HUDEP-2 (cell line): ENCODE measurements around the gene MAP2K5.

Source experiments
- DNase-seq, 76 experiments: peaks; one replicate each; lab custom pipeline; 2025; ENCODE audit not compliant: unreplicated experiment in 76 of 76; lab: John Stamatoyannopoulos, UW

Gene MAP2K5

DNA sequence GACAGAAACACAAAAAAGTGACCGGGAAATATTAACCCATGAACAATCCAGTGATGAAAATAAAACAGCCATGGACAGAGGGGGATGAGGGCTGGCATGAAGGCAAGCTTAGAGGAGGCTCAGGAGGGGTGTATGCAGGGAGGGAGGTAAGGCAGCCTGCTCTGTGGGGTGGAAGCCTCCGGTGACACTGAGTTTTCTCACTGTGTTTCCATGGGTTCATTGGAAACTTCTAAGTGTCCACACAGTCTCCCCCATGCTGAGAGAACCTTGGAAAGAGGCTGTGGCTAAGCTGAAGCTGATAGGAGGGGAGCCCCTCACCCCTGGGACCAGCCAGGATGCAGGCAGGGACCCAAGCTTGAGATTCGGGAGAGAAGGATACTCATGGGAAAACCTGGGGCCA is 276.0 kb downstream of the MAP2K5 start:
- no peak for DNase-seq

DNA sequence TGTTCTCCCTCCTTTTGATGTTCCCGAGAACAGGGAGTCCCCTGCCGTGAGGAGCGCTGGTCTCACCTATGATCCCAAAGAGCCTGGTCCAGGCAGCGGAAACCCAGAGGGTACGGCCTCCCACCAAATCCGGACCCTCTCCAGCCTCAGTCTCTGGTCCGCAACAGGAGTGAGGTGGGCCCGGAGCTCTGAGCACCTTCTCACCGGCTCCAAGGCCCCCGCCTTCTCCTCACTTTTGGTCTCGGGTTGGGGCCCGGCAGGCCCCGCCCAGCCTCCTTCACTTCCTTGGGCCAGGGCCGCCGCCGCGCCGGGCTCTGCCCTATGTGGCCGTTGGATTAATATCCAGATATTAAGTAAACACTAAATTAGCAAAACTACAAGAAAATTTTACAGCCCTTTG is 277.1 kb downstream of the MAP2K5 start:
- no peak for DNase-seq

GRCh38 chr15:67820122-67820991 is 277.9 kb downstream of the MAP2K5 start:
- DNase-seq, result no peak

DNA sequence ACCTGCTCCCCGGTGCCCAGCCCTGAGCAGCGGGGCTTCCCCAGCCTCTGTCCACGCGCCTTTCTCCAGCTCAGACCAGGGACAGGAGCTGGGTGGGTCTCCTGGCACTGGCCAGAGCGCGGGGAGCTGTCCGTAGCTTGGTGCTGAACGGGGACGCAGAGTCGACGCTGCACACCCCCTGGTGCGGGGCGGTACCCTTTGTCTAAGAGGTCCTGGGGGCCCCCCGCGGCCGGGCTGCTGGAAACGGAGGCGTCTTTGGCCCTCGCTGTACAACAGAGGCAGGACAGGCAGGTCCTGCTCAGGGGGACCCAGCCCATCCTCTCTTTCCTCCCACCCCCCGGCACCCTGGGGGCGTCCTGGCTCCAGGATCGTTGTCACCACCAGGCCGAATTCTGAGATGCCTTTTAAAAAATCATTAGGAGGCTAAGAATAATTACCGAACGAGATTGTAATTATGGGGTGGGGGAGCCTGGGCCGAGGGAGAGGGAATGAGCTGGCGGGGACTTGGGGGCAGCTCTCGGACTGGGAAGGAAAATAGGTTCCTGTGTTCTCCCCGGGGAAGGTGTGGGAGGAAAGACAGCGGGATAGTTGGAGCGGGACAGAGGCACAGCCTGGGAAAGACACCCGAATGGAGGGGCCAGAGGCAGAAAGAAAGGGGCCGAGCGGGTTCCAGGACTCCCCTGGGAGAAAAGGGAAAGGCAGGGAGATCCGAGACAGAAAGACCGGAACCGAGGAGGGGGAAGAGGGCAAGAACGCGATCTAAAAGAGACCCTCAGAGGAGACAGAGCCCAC is 278.7 kb downstream of the MAP2K5 start:
- peak in 34 of 76 experiments; percentile 5 to 49 (median 16) for DNase-seq

- DNase-seq, result no peak
These were observed 279.4 kb downstream of the MAP2K5 start for GRCh38 chr15:67821784-67822440.

- no peak for DNase-seq
These were observed 280.2 kb downstream of the MAP2K5 start for GRCh38 chr15:67822537-67823313.

GRCh38 chr15:67823314-67824196 is 281.1 kb downstream of the MAP2K5 start:
- DNase-seq, result no peak

DNA sequence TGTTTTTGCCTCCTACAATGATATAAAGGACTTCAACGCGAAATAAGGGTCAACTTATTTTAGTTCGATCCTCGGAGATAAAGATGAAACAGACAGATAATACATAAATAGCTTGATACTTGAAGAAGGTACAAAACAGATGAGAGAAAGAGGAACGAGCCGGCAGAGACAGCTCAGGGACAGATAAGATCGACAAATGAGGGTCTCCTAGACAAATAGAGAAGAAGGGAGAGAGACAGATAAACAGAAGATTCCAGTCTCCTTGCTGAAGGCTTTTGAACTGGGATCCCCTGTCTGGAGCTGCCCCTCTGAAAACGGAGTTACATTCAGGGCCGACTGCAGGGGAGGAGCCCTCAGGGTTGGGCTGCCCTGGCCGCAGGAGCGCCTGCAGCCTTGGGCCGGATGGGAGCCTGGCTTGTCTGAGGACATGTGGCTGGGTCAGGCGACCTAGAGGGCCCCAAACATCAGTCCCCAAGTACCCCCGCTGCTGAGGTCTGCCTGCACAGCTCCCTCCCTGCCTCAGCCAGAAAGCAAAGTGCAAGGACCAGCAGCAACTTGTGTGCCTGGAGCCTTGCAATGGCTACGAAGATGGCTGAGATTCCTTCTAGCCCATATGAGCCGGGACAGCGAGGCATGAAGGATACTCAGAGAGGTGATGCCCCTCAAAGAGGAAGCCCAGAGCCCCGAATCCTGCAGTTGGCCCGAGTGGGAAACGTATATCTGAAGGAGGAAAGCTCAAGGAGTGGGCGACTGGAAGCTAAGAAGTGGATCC is 281.9 kb downstream of the MAP2K5 start:
- no peak for DNase-seq

GRCh38 chr15:67824976-67825880 is 282.7 kb downstream of the MAP2K5 start, which contains the start of gene SKOR1:
TSS of gene SKOR1 (plus strand) at chr15:67825509. CDS start at chr15:67825603, 94 bp downstream.
- DNase-seq, result no peak

- DNase-seq, result no peak
These were observed 283.6 kb downstream of the MAP2K5 start for GRCh38 chr15:67825881-67826716.

DNA sequence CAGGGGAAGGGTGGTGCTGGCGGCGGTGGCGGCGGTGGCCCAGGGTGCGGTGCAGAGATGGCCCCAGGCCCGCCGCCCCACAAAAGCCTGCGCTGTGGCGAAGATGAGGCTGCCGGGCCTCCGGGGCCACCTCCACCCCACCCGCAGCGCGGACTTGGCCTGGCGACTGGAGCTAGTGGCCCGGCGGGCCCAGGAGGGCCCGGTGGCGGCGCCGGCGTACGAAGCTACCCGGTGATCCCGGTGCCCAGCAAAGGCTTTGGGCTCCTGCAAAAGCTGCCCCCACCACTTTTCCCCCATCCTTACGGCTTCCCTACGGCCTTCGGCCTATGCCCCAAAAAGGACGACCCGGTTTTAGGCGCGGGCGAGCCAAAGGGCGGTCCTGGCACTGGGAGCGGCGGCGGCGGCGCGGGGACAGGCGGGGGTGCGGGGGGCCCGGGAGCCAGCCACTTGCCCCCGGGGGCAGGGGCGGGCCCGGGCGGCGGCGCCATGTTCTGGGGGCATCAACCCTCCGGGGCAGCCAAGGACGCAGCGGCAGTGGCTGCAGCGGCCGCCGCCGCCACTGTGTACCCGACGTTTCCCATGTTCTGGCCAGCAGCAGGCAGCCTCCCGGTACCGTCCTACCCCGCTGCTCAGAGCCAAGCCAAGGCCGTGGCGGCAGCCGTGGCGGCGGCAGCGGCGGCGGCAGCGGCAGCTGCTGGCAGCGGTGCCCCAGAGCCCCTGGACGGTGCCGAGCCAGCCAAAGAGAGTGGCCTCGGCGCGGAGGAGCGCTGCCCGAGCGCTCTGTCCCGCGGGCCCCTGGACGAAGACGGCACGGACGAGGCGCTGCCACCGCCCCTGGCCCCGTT is 284.4 kb downstream of the MAP2K5 start:
- no peak for DNase-seq

DNA sequence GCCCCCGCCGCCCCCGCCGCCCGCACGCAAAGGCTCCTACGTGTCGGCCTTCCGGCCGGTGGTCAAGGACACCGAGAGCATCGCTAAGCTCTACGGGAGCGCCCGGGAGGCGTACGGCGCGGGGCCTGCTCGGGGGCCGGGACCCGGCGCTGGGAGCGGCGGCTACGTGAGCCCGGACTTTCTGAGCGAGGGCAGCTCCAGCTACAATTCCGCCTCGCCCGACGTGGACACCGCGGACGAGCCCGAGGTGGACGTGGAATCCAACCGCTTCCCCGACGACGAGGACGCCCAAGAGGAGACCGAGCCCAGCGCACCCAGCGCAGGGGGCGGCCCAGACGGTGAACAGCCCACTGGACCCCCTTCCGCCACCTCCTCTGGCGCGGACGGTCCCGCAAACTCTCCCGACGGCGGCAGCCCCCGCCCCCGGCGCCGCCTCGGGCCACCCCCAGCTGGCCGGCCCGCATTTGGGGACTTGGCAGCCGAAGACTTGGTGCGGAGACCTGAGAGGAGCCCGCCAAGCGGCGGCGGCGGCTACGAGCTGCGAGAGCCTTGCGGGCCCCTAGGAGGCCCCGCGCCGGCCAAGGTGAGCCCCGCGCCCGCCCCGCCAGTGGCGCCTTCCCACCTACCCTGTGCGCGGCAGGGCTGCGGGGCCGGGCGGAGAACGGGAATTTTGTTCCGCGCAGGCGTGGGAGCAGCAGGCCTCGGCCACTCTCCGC is 285.2 kb downstream of the MAP2K5 start:
- DNase-seq, result no peak

DNA sequence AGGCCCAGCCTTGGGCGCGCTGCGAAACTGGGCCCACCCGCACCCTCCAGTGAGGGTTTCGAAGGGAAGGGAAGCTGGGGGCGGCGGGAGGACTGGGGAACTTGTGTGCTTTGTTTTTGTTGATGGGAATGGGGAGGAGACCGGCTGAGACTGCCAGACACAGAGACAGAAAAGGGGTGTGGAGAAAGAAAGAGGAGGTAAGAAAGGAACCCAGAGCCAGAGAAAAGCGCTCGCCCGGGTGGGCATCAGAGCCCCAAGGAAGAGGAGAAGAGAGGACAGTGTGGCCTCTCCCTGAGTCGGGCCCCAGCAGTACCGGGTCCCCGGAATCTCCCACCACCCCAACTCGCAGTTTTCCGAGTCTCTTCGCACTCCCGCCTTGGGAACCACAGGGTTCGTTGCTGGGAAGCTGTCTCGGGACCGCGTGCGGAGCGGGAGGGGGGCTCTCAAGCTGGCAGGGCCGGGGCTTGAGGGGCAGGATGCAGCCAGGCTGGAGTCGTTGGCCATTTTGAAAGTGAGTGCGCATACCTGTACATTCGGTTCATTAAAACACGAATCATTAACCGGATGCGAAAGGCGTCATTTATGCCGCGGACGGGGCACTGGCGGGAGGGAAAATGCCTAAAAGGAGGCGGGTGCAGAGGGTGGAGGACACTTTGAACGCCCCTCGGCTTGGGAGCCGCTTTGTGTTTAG is 285.9 kb downstream of the MAP2K5 start:
- no peak for DNase-seq

DNA sequence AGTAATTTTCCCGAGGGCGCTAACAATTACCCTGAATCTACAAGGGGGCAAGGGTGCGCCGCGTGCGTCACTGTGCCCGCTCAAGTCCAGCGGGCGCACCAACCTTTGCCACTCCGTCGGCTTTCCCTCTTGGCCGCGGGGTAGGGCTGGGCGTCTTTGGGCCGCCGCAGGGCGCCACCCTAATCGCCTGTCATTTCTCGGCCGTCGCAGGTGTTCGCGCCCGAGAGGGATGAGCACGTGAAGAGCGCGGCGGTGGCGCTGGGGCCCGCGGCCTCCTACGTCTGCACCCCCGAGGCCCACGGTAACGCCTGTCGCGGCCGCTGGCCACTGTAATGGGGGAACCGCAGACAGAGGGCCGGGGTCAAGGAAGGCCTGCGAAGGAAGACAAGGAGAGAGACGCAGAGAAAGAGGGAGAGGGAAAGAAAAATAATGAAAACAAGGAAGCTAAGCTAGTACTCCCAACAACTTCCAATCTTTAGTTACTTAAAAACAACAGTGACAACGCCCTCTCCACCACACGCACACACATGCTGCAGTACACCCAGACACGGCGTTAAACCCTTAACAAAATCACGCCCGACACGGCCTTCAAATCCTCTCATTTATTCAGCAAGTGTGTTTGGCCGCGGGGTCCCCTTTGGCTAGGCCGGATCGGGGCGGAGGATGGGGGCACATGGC is 286.6 kb downstream of the MAP2K5 start:
- no peak for DNase-seq
